DOHH2 (cell line): ENCODE measurements around the gene IP6K1.
"Not testable (repeated sequence)": the region's sequence is repeated elsewhere in the genome, so short reads cannot be mapped to it uniquely, and the experiment has no call there.

ENCODE experiments used
- H3F3A ChIP-seq: fragments of 200-600 bp; sonication (generic), shearing (Covaris generic); 2 replicates; pipeline ENCODE4 v1.6.0; 2016; ENCODE audit warnings: antibody characterized with exemption, mild to moderate bottlenecking; ENCODE audit not compliant: control insufficient read depth, insufficient read depth
- H3K27ac ChIP-seq: fragments of 200-600 bp; sonication (generic); 2 replicates; pipeline ENCODE4 v1.5.1; 2014; ENCODE audit warnings: low read depth, mild to moderate bottlenecking, low read length, moderate library complexity
- H3K27me3 ChIP-seq: fragments of 200-600 bp; sonication (generic); 2 replicates; pipeline ENCODE4 v1.6.1; 2014; ENCODE audit warnings: mild to moderate bottlenecking, low read length, mixed read lengths; ENCODE audit not compliant: control insufficient read depth
- H3K36me3 ChIP-seq: fragments of 200-600 bp; sonication (generic); 2 replicates; pipeline ENCODE4 v1.6.1; 2014; ENCODE audit warnings: mild to moderate bottlenecking, low read length, moderate library complexity, mixed read lengths; ENCODE audit not compliant: control insufficient read depth
- H3K4me1 ChIP-seq: fragments of 200-600 bp; sonication (generic); 2 replicates; pipeline ENCODE4 v1.6.1; 2014; ENCODE audit warnings: mild to moderate bottlenecking, low read length, mixed read lengths; ENCODE audit not compliant: control insufficient read depth
- H3K4me2 ChIP-seq: fragments of 200-600 bp; sonication (generic); 2 replicates; pipeline ENCODE4 v1.6.0; 2014; ENCODE audit warnings: mild to moderate bottlenecking, low read length, moderate library complexity
- H3K4me3 ChIP-seq: fragments of 200-600 bp; sonication (generic); 2 replicates; pipeline ENCODE4 v1.5.1; 2014; ENCODE audit warnings: mild to moderate bottlenecking, low read length, mixed read lengths
- H3K79me2 ChIP-seq: fragments of 200-600 bp; sonication (generic); 2 replicates; pipeline ENCODE4 v1.6.1; 2014; ENCODE audit warnings: mild to moderate bottlenecking, low read length, mixed read lengths; ENCODE audit not compliant: control insufficient read depth
- H3K9me2 ChIP-seq: fragments of 200-600 bp; sonication (generic); replicated peaks from 2 replicates; pipeline ENCODE4 v1.6.1; 2014; ENCODE audit warnings: mild to moderate bottlenecking, low read length, mixed read lengths; ENCODE audit not compliant: control insufficient read depth
- H3K9me3 ChIP-seq: fragments of 200-600 bp; sonication (generic); 2 replicates; pipeline ENCODE4 v1.6.1; 2014; ENCODE audit warnings: antibody characterized with exemption, low read length, mixed read lengths; ENCODE audit not compliant: control insufficient read depth, insufficient read depth
- H4K20me1 ChIP-seq: fragments of 200-600 bp; sonication (generic); 2 replicates; pipeline ENCODE4 v1.6.0; 2014; ENCODE audit warnings: low read depth, mild to moderate bottlenecking, antibody characterized with exemption, low read length, moderate library complexity; ENCODE audit not compliant: control insufficient read depth, insufficient read depth
- EZH2phosphoT487 ChIP-seq: fragments of 200-600 bp; sonication (generic); IDR thresholded peaks from 2 replicates; pipeline ENCODE4 v1.6.1; 2017; ENCODE audit warnings: borderline replicate concordance, mild to moderate bottlenecking, antibody characterized with exemption, low read length, moderate library complexity, mixed read lengths
- TF ChIP-seq, protein P1 (sequence below): fragments of 200-600 bp; sonication (generic); IDR thresholded peaks from one replicate; pipeline ENCODE4 v1.5.1; 2014; ENCODE audit warnings: antibody characterized with exemption, mild to moderate bottlenecking, low read depth, low read length; ENCODE audit not compliant: poor library complexity, severe bottlenecking

Gene IP6K1

GRCh38 chr3:49780080-49780974, 6.0 kb downstream of the IP6K1 start:
- H4K20me1 ChIP-seq: 0 out of 2 replicates have a peak, but pooled peaks cover 2% of the 10 kb centered on the region
- H3K27me3 ChIP-seq: no peaks in the 10 kb centered on the region
- no peak overlapping the region for H3K4me2 ChIP-seq
- H3K9me3 ChIP-seq: no peaks in the 10 kb centered on the region
- no peak overlapping the region for H3K4me3 ChIP-seq
- H3K79me2 ChIP-seq: peaks cover 91% of the 10 kb centered on the region
- TF ChIP-seq, protein P1, sequence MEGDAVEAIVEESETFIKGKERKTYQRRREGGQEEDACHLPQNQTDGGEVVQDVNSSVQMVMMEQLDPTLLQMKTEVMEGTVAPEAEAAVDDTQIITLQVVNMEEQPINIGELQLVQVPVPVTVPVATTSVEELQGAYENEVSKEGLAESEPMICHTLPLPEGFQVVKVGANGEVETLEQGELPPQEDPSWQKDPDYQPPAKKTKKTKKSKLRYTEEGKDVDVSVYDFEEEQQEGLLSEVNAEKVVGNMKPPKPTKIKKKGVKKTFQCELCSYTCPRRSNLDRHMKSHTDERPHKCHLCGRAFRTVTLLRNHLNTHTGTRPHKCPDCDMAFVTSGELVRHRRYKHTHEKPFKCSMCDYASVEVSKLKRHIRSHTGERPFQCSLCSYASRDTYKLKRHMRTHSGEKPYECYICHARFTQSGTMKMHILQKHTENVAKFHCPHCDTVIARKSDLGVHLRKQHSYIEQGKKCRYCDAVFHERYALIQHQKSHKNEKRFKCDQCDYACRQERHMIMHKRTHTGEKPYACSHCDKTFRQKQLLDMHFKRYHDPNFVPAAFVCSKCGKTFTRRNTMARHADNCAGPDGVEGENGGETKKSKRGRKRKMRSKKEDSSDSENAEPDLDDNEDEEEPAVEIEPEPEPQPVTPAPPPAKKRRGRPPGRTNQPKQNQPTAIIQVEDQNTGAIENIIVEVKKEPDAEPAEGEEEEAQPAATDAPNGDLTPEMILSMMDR: no peak
- no peak for TF ChIP-seq EZH2phosphoT487
- peaks cover 46% of the 10 kb centered on the region for H3K36me3 ChIP-seq
- H3K27ac ChIP-seq: no peak overlapping the region
- no peaks in the 10 kb centered on the region for H3F3A ChIP-seq
- H3K9me2 ChIP-seq: no peaks in the 10 kb centered on the region
- peaks cover 7% of the 10 kb centered on the region for H3K4me1 ChIP-seq

DNA sequence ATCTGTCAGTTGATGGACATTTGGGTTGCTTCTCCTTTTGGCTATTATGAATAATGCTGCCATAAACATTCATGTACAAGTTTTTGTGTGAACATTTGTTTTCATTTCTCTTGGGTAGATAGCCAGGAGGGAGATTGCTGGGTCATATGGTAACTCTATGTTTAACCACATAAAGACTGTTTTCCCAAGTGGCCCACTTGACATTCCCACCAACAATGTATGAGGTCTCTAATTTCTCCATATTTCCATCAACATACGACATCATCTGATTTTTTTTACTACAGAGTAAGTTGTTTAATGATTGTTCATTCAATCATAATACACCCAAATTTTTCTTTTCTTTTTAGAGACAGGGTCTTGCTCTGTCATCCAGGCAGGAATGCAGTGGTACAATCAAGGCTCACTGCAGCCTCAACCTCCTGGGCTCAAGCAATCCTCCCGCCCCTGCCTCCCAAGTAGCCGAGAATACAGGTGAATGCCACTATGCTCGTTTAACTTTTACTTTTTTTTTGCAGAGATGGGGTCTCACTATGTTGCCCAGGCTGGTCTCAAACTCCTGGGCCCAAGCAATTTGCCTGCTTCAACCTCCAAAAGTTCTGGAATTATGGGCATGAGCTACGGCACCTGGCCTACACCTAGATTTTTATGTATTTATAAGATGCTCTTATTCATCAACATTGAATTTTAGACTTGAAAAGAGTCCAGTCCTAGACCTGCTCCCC, 6.8 kb downstream of the IP6K1 start:
- Histone ChIP-seq H3K9me2 (no peaks in the 10 kb centered on the region), H4K20me1 (peaks cover 5% of the 10 kb centered on the region; the same call in 1 of the 2 replicates), H3K9me3 (no peaks in the 10 kb centered on the region), H3F3A (no peaks in the 10 kb centered on the region), H3K4me1 (no peaks in the 10 kb centered on the region), H3K4me2 (no peak overlapping the region), H3K36me3 (peaks cover 47% of the 10 kb centered on the region), H3K79me2 (peaks cover 91% of the 10 kb centered on the region), H3K4me3 (no peak overlapping the region), H3K27ac (no peak overlapping the region), H3K27me3 (no peaks in the 10 kb centered on the region)
- TF ChIP-seq, protein P1: no peak
- TF ChIP-seq EZH2phosphoT487: no peak

DNA sequence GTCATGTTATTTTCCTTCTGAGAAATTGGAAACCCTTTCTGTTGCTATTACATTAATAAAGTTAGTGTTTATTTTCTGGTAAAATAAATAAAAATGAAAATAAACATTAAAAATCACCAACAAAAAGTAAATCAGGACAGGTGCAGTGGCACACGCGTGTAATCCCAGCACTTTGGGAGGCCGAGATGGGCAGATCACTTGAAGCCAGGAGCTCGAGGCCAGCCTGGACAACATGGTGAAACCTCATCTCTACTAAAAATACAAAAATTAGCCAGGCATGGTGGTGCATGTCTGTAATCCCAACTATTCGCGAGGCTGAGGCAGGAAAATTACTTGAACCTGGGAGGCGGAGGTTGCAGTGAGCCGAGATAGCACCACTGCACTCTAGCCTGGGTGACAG, 10.2 kb downstream of the IP6K1 start:
- H3K4me3 ChIP-seq, H3K9me3 ChIP-seq, H3K27ac ChIP-seq, H3F3A ChIP-seq, H3K27me3 ChIP-seq, H4K20me1 ChIP-seq, H3K4me1 ChIP-seq, H3K4me2 ChIP-seq, H3K9me2 ChIP-seq: not testable (repeated sequence)
- H3K79me2 ChIP-seq: peaks cover 88% of the 10 kb centered on the region
- H3K36me3 ChIP-seq: peaks cover 34% of the 10 kb centered on the region

DNA sequence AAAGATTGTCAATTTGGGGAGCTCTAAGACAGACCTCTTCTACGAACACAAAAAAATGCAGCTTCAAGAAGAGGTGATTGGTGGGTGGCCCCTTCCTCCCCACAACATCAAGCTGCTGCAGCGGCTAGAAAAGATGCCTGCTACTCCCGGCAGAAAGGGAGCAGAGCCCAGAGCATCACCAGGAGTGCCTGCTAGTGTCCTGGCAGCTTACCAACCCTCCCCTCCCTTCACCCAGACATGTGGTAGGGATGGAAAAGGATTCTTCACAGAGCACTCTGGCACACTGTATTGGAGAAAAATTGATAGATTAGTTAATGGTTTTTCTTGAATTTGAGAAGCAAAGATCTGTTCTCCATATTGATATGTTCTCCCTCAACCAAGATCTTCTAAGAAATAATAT, 10.8 kb downstream of the IP6K1 start:
- Histone ChIP-seq H3K36me3 (peaks cover 33% of the 10 kb centered on the region), H3K4me1 (peaks cover 6% of the 10 kb centered on the region), H3K27me3 (no peaks in the 10 kb centered on the region), H3K79me2 (peaks cover 88% of the 10 kb centered on the region), H3K9me2 (no peaks in the 10 kb centered on the region), H3K9me3 (no peaks in the 10 kb centered on the region), H3F3A (no peaks in the 10 kb centered on the region), H3K27ac (no peak overlapping the region), H3K4me2 (no peak overlapping the region), H3K4me3 (no peak overlapping the region), H4K20me1 (peaks cover 6% of the 10 kb centered on the region; the same call in 1 of the 2 replicates)
- no peak for TF ChIP-seq EZH2phosphoT487
- TF ChIP-seq, protein P1: no peak
